ENCODE data around the gene GGACT.

The GGACT gene

GRCh38 chr13:100510208-100510957 is 78.2 kb downstream of the GGACT start:
- no peak for DNase-seq

GRCh38 chr13:100508996-100509395 is 79.6 kb downstream of the GGACT start:
- no peak for DNase-seq

DNA sequence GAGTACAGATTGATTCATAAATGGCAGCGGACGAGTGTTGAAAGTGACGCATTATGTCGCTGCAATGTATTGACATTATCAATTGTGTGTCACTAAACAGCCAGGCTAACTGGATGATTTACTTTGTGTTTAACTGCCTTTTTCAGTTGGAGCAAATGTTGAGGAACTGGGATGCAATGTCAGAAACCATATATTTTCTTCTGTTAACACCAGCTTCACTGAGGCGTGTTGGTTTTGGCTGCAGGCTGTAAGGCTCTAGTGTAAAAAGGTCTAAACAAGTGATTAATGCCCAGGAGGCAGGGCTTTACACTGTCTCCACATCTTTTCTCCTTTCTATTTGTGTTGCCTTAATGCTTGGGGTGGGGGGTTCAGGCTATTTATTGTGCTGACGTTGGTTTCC is 80.1 kb downstream of the GGACT start:
- no peak for DNase-seq

DNA sequence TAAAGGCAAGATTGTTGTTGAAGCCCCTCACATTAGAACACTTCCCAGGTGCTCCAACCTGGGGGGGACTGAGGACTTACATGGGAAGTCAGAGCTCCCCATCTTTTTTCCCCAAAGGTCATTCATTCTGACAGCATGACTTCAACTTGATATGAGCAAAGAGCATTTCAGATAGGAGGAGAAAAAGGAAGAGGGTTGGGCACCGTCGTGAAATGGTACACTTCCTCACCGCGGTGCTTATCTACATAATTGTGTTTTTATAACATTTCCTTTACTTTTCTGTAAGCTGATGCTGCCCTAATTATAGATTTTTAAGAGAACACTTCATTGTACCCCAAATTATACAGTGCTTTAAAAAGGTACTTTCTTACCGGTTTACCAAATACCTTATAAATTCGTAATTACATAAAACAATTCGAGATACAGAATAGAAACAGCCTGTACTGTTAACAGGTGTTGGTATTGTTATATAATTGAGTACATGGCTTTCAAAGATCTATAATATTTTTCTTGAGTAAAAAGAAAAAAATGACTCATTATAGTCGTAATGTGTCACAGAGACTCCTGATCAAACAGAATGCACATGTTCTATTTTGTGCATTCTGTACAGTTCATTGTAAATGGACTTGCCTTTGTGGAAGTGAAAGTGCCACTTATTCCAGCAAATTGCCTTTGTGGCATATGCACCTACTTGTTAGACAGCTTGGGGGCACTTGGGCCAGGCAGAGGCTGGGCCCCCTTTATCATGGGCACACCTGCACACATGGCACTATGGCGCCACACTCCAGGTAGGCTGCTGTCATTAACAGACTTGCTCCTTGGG is 81.8 kb downstream of the GGACT start:
- no peak for DNase-seq

DNA sequence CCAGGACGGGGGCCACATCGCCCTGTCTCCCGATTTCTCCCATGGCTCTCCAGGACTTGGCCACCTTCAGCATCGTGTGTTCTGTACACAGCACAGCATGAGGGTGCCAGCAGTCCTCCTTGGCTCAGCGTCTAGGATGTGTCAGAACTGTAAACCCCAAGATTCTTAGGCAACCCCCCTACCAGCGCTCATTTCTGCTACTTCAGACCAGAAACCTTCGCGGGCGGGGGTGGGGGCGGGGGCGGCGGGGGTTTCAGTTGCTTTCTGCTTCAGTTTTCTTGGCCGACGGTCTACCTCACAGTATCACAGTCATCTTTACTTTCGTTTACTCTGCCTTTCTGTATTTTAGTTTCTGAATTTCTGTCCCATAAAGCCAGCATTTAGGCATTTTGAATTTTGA is 82.4 kb downstream of the GGACT start:
- DNase-seq = no peak

GRCh38 chr13:100503622-100504021 is 85.0 kb downstream of the GGACT start:
- DNase-seq = no peak

GRCh38 chr13:100502446-100502845 is 86.1 kb downstream of the GGACT start:
- no peak for DNase-seq

DNA sequence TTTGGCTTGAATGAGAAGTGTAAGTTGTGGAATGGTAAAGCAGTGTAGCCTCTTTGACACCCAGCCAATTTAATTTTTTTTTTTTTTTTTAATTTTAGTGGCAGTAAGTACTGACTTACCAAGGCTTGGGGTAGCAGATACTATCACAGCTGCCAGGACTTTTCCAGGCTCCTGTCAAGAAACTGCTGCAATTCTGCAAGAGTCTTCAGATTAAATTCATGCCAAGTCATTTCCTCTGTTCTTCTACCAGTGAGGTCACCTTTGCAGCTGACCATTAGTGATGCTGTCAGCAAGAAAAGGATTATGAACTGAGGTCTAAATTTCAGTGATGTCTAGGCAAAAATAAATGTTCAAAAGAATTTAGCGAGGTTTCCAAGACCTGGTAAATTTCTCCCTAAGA is 91.2 kb downstream of the GGACT start:
- no peak for DNase-seq

GRCh38 chr13:100495455-100495854 is 93.1 kb downstream of the GGACT start:
- no peak for DNase-seq

DNA sequence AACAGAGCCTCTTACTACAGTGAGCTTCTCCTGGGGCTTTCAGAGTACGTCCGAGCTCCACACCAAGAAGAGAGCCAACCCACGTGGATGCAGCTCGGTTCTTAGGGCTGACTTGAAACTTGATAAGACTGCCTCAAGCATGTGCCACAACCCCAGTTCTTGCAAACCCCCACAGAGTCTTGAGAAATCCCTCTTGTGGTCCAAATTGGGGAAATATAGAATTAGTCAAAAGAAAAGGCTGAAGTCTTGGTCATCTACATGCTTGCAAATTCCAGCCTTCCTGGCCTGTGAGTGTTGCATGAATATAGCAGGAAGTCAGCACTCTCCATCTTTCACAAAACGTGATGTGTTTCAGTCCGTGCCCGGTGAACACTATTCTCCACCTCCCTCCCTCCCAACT is 95.2 kb downstream of the GGACT start:
- DNase-seq = no peak

DNA sequence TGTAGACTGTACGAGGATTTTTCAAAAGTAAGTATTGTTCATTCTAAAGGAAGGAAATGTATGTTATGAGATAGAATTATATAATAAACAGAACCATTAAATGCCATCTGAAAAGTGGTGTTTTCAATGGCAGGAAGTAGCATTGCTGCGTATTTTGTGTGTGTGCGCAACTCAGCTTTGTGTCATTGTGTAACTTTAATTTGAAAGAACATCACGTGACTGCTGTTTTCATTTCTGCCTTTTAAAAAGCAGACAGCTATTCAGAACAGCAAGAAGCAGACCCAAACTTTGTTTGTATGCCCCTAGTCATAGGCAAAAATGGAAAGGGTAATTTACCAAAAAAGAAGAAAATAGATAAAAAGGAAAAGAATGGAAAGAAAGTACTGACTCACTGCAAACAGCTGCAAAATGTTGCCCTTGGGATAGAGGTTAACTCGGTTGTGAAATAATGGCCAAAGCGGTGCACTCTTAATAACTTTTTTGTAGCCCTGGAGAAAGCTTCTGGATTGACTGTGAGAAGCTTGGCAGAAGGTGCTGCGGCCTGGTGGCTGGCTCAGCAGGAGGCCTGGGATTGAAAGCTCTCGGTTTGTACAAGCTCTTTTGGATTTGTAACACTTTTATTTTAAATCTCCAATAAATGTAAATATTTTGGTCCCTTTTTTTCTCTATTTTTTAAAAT is 97.3 kb downstream of the GGACT start:
- no peak for DNase-seq

GRCh38 chr13:100490692-100491091 is 97.9 kb downstream of the GGACT start:
- peak; percentile 69 for DNase-seq

DNA sequence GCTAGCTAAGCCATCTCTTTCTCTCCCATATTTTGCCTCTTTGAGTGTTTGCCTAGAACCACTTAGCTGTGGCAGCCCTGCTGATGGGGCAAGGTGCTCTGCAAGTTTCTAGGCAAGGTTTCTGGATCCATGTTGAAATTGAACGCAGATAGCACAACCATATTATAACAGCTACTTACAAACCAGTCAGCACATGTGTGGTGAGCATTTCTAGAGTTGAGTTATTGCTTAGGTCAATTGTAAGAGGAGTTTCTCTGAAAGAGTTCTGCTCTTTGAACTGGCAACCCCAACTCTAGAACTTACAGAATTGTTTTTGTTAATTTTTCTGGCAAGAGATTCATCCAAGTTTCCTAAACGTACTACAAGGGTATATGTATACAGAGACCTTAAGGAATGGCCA is 103.3 kb downstream of the GGACT start:
- DNase-seq = no peak

GRCh38 chr13:100484702-100485101 is 103.9 kb downstream of the GGACT start:
- DNase-seq = no peak

GRCh38 chr13:100483841-100484381 is 104.7 kb downstream of the GGACT start:
- DNase-seq = no peak

GRCh38 chr13:100483139-100483538 is 105.5 kb downstream of the GGACT start:
- no peak for DNase-seq

GRCh38 chr13:100480676-100481075 is 107.9 kb downstream of the GGACT start:
- no peak for DNase-seq

Data from NCI-H510A (cell line).